HepG2 (cell line): Measurements from ENCODE around the gene CABP4. TPM values are rescaled to one million over a fixed set of nuclear protein-coding genes. Genes with fewer than 3 reads are reported as not detected.
A peak's percentile ranks its signal among the peaks of the same experiment; 100 is the strongest.

Source experiments
- ATAC-seq: fragments of 200-7000 bp; cut with Tn5 transposase; 3 replicates; pipeline ENCODE4 v1.9.1; 2020; ENCODE audit warnings: mild to moderate bottlenecking, moderate library complexity
- BruUV-seq: library from RNA; stranded (reverse); fragments of 400-500 nt; replicated peaks from 2 replicates; lab custom pipeline; 2021; lab: Mats Ljungman, UMichigan
- CTCF ChIA-PET: fragments of 300-600 bp; formaldehyde crosslinking; extraction: SDS; loops from one replicate; lab custom pipeline; 2021; ENCODE audit warnings: low total read pairs, inconsistent platforms, low intra/inter-chr PET ratio; lab: Yijun Ruan, JAX
- POLR2A ChIA-PET: fragments of 350-600 bp; sonication (Branson Sonifier 250); formaldehyde crosslinking; loops from one replicate; lab custom pipeline; 2020; ENCODE audit warnings: antibody characterized with exemption, inconsistent platforms; lab: Yijun Ruan, JAX
- DNase-seq: peaks from one replicate; pipeline ENCODE4 v3.0.0-alpha.2; 2015; ENCODE audit warnings: low spot score
- FAIRE-seq: peaks from 3 replicates; lab custom pipeline; 2011; peaks lifted over from hg19 to GRCh38; lab: Jason Lieb, UNC
- H2AFZ ChIP-seq: one replicate; pipeline ENCODE4 v1.6.1; 2011; ENCODE audit warnings: low read length, inconsistent platforms
- H3K27ac ChIP-seq: fragments of 300-600 bp; 3 replicates; pipeline ENCODE4 v1.8.0; 2011; ENCODE audit warnings: mixed run types, mild to moderate bottlenecking, mixed read lengths, low read length, inconsistent platforms; ENCODE audit not compliant: insufficient read depth; ENCODE audit errors: extremely low read length
- H3K27me3 ChIP-seq, 2 experiments: fragments of 200-600 bp in 1 of 2; 2 replicates in 1 of 2; 3 replicates in 1 of 2; pipeline versions ENCODE4 v1.6.0 to v1.8.0; 2011; ENCODE audit warnings: low read length in 2 of 2, mild to moderate bottlenecking in 2 of 2, moderate library complexity in 2 of 2, inconsistent platforms in 1 of 2; ENCODE audit not compliant: insufficient read depth in 2 of 2, control insufficient read depth in 1 of 2
- H3K36me3 ChIP-seq, 2 experiments: fragments of 200-600 bp in 1 of 2; replicated peaks in 1 of 2; 2 replicates in 1 of 2; 3 replicates in 1 of 2; pipeline versions ENCODE4 v1.5.1 to v1.8.0; 2011; ENCODE audit warnings: low read length in 2 of 2, inconsistent platforms in 1 of 2; ENCODE audit not compliant: insufficient read depth in 2 of 2, control insufficient read depth in 1 of 2
- H3K4me1 ChIP-seq: 2 replicates; pipeline ENCODE4 v1.5.1; 2012; ENCODE audit warnings: low read length, inconsistent platforms; ENCODE audit not compliant: insufficient read depth
- H3K4me2 ChIP-seq: 2 replicates; pipeline ENCODE4 v1.6.0; 2011; ENCODE audit warnings: low read depth, low read length, inconsistent platforms
- H3K4me3 ChIP-seq, 3 experiments: fragments of 200-600 bp in 1 of 3; sonication (generic), shearing (Covaris generic) in 1 of 3; replicated peaks in 1 of 3; 2 replicates each; pipeline ENCODE4 v1.5.1; 2011 to 2016; ENCODE audit warnings: low read length in 3 of 3, inconsistent platforms in 2 of 3, low read depth in 2 of 3, mild to moderate bottlenecking in 2 of 3, control low read depth in 1 of 3, mixed read lengths in 1 of 3; ENCODE audit not compliant: insufficient read depth in 1 of 3
- H3K79me2 ChIP-seq: one replicate; pipeline ENCODE4 v1.6.1; 2011; ENCODE audit warnings: low read length, inconsistent platforms; ENCODE audit not compliant: insufficient read depth
- H3K9ac ChIP-seq: 2 replicates; pipeline ENCODE4 v1.6.0; 2011; ENCODE audit warnings: mild to moderate bottlenecking, low read depth, low read length, inconsistent platforms; ENCODE audit not compliant: insufficient read depth
- H3K9me3 ChIP-seq: 2 replicates; pipeline ENCODE4 v1.5.1; 2012; ENCODE audit warnings: mild to moderate bottlenecking, low read length
- H4K20me1 ChIP-seq: 2 replicates; pipeline ENCODE4 v1.6.0; 2011; ENCODE audit warnings: inconsistent platforms, mild to moderate bottlenecking, low read length, moderate library complexity; ENCODE audit not compliant: insufficient read depth
- ZNF768 ChIP-seq: sonication (generic); formaldehyde crosslinking; IDR thresholded peaks from 2 replicates; pipeline ENCODE4 v1.4.0; 2020; ENCODE audit warnings: missing genetic modification reagents
- WGBS: methylation state at CpG from one replicate; pipeline ENCODE4 v1.1.6; 2017; ENCODE audit warnings: low lambda C conversion rate; 5-methylcytosine and 5-hydroxymethylcytosine counted together
- in situ Hi-C: cut with HindIII; loops from 2 replicates; pipeline ENCODE4 v1.10.0; 2017; ENCODE audit warnings: low pct_unique_long_range_greater_than_20kb; ENCODE audit not compliant: extremely low pct_ligation_motif_present
- intact Hi-C: fragments of 100-400 bp; cut with micrococcal nuclease; formaldehyde crosslinking; loops from one replicate; pipeline ENCODE4 v1.10.0; 2022; ENCODE audit not compliant: unreplicated experiment
- polyA plus RNA-seq, 8 experiments: library from polyadenylated mRNA; depleted of rRNA in 3 of 8; stranded (reverse) in 7 of 8; unstranded in 1 of 8; fragments of >200 nt; fragmentation: Illumina TruSeq in 4 of 8; extraction: Trizol in 4 of 8; gene quantifications; 2 replicates each; pipeline versions ENCODE4 v1.2.1 to v1.2.3, GENCODE V29; 2011 to 2016; ENCODE audit warnings: low read depth in 4 of 8, missing spikeins in 1 of 8, mixed read lengths in 1 of 8; ENCODE audit not compliant: insufficient read depth in 1 of 8
- total RNA-seq, 5 experiments: library from RNA; depleted of rRNA; stranded (reverse); fragments of >200 nt; fragmentation: Illumina TruSeq; extraction: Trizol; gene quantifications; 2 replicates each; pipeline ENCODE4 v1.2.3, GENCODE V29; 2016; ENCODE audit warnings: low read depth in 1 of 5
- TF ChIP-seq, protein P1 (sequence below), 2 experiments: fragments of 450-650 bp in 1 of 2; sonication (generic) in 1 of 2; formaldehyde crosslinking; IDR thresholded peaks; 2 replicates each; pipeline versions ENCODE4 v1.5.0 to v1.8.0; 2020 to 2022; ENCODE audit warnings: mild to moderate bottlenecking in 1 of 2, missing genetic modification reagents in 1 of 2
- TF ChIP-seq, protein P2 (sequence below): IDR thresholded peaks from 2 replicates; pipeline ENCODE4 v1.6.1; 2016; ENCODE audit warnings: missing genetic modification reagents, missing compliant biosample characterization
- TF ChIP-seq, protein P3 (sequence below): sonication (generic); formaldehyde crosslinking; IDR thresholded peaks from 2 replicates; pipeline ENCODE4 v1.4.0; 2020; ENCODE audit warnings: missing genetic modification reagents
- TF ChIP-seq, protein P4 (sequence below): sonication (generic); formaldehyde crosslinking; IDR thresholded peaks from 2 replicates; pipeline ENCODE4 v1.4.0; 2020; ENCODE audit warnings: missing genetic modification reagents, borderline replicate concordance

CABP4 gene
- total and polyA plus RNA-seq, 2 of the 13 experiments (the other 11 are each of a cell fraction or from before 2014, with no cell fraction given), result not detected

DNA sequence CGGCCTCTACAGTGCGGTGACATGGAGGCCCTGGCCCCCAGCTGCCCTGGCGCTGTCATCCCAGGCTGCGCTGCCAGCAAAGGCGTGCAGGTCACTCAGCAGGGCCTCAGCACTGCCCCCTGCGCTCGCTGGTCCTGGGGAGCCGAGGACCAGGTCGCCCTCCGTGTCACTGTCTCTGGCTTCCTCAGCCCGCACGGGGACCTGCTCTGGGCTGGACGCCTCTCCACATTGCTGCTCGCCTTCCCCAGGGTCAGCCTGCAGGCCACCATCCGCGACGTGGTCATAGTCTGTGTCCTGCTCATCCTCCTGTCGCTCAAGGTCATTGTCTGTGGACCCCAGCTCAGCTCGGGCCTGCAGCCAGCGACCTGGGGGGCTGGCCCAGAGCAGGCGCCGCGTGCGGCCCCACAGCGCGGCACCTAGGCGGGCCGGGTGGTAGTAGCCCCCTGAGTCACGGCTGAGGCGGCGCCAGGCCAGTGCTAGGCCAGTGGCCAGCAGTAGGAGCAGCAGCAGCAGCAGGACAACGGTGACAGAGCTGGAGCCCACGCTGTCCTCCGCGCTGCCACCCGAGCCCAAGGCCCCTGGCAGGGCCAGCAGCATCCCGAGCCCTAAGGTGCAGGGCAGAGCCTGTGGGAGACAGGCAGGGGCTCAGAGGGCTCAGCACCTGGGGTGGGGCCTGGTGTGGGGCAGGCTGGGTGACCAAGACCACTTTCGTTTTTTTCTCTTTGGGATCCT is 19.3 kb upstream of the CABP4 start (continued):
- 0 out of 2 replicates have a peak, but pooled peaks have one; percentile 25 for TF ChIP-seq ZNF768 (CRISPR knock-in tag)

DNA sequence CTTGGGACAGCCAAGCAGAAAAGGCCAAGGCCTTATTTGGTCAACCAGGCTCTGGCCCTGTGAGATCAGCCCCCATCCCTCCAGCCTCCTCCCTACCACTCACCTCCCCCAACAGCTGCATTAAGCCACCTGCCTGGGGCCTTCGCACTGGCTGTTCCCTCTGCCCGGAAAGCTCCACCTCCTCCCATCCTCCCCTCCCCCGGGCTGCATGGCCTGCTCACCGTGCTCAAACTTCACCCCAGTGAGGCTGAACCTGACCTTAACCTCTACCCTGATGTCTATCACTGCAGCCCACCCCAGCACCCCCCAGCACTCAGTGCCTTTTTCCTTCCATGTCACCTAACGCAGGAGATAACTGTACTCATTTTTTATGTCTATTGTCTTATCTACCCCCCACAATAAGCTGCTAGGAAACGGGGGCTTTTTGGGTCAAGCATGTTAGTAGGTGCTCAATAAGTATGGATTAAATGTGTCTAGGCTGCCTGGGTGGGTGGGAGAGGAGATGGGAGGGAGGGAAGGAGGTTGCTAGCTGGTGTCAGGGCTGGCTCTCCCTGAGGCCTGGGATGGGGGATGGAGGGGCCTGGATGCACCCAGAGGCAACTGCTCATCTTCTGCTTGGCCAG is 18.6 kb upstream of the CABP4 start:
- no peak for ATAC-seq
- 72% methylated on average over 6 of the region's 6 CpGs for WGBS
- Histone ChIP-seq H3K9ac (no peak overlapping the region), H3K4me3 (no peak overlapping the region), H3K4me2 (no peak overlapping the region), H4K20me1 (no peaks in the 10 kb centered on the region), H2AFZ (no peak overlapping the region), H3K9me3 (no peaks in the 10 kb centered on the region), H3K27ac (no peak overlapping the region), H3K79me2 (no peaks in the 10 kb centered on the region), H3K4me1 (no peaks in the 10 kb centered on the region), H3K27me3 (no peaks in the 10 kb centered on the region), H3K36me3 (peaks cover 18 to 28% of the 10 kb centered on the region in 2 experiments; a peak in 4 of 5 replicates)
- in situ Hi-C loops (no loop called here), intact Hi-C loops (no loop called here)
- ChIA-PET POLR2A (interaction anchor here (1.4 to 1.6 kb wide), 2 partner anchors 8 to 32 kb away, joined by 3 to 4 read pairs; partner anchors contain the start of gene RPS6KB2), CTCF (no interaction called here)
- BruUV-seq, result no TSS peak
- TF ChIP-seq, protein P1, sequence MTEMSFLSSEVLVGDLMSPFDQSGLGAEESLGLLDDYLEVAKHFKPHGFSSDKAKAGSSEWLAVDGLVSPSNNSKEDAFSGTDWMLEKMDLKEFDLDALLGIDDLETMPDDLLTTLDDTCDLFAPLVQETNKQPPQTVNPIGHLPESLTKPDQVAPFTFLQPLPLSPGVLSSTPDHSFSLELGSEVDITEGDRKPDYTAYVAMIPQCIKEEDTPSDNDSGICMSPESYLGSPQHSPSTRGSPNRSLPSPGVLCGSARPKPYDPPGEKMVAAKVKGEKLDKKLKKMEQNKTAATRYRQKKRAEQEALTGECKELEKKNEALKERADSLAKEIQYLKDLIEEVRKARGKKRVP (CRISPR knock-in tag; IDR thresholded peaks at IDR 0.05), result no peak
- TF ChIP-seq, protein P2, sequence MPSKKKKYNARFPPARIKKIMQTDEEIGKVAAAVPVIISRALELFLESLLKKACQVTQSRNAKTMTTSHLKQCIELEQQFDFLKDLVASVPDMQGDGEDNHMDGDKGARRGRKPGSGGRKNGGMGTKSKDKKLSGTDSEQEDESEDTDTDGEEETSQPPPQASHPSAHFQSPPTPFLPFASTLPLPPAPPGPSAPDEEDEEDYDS (CRISPR knock-in tag), result no peak
- TF ChIP-seq, protein P3, sequence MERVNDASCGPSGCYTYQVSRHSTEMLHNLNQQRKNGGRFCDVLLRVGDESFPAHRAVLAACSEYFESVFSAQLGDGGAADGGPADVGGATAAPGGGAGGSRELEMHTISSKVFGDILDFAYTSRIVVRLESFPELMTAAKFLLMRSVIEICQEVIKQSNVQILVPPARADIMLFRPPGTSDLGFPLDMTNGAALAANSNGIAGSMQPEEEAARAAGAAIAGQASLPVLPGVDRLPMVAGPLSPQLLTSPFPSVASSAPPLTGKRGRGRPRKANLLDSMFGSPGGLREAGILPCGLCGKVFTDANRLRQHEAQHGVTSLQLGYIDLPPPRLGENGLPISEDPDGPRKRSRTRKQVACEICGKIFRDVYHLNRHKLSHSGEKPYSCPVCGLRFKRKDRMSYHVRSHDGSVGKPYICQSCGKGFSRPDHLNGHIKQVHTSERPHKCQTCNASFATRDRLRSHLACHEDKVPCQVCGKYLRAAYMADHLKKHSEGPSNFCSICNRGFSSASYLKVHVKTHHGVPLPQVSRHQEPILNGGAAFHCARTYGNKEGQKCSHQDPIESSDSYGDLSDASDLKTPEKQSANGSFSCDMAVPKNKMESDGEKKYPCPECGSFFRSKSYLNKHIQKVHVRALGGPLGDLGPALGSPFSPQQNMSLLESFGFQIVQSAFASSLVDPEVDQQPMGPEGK (CRISPR knock-in tag), result no peak
- TF ChIP-seq, protein P4, sequence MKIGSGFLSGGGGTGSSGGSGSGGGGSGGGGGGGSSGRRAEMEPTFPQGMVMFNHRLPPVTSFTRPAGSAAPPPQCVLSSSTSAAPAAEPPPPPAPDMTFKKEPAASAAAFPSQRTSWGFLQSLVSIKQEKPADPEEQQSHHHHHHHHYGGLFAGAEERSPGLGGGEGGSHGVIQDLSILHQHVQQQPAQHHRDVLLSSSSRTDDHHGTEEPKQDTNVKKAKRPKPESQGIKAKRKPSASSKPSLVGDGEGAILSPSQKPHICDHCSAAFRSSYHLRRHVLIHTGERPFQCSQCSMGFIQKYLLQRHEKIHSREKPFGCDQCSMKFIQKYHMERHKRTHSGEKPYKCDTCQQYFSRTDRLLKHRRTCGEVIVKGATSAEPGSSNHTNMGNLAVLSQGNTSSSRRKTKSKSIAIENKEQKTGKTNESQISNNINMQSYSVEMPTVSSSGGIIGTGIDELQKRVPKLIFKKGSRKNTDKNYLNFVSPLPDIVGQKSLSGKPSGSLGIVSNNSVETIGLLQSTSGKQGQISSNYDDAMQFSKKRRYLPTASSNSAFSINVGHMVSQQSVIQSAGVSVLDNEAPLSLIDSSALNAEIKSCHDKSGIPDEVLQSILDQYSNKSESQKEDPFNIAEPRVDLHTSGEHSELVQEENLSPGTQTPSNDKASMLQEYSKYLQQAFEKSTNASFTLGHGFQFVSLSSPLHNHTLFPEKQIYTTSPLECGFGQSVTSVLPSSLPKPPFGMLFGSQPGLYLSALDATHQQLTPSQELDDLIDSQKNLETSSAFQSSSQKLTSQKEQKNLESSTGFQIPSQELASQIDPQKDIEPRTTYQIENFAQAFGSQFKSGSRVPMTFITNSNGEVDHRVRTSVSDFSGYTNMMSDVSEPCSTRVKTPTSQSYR, result peak; percentile 37; the same call in 1 of the 2 replicates
- no peak for FAIRE-seq
- DNase-seq, result no peak
